LNCAP (cell line): Measurements from ENCODE around the gene CRYBG1.

ENCODE experiments used
- TF ChIP-seq, protein P1 (sequence below): fragments of 450-650 bp; IDR thresholded peaks from 2 replicates; pipeline ENCODE4 v1.5.1; 2017; ENCODE audit warnings: mild to moderate bottlenecking

CRYBG1 gene

DNA sequence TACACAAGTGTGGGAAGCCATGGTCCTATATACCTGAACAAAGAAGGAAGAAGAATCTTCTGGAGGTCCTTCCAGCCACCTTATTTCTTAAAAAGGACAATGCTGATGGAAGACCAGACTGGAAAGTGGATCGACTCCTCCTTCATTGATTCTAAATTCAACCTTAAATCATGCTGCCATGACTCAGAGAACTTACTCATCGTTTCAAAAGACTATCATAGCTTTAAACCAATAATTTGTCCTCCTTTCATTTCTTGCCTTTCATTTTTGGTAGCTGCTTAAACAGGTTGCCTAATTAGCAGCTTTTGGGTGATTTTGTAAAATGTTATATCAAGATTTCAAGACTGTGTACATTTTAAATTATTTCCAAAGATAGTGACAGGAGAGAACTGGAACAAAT is 208.0 kb downstream of the CRYBG1 start:
- TF ChIP-seq, protein P1, sequence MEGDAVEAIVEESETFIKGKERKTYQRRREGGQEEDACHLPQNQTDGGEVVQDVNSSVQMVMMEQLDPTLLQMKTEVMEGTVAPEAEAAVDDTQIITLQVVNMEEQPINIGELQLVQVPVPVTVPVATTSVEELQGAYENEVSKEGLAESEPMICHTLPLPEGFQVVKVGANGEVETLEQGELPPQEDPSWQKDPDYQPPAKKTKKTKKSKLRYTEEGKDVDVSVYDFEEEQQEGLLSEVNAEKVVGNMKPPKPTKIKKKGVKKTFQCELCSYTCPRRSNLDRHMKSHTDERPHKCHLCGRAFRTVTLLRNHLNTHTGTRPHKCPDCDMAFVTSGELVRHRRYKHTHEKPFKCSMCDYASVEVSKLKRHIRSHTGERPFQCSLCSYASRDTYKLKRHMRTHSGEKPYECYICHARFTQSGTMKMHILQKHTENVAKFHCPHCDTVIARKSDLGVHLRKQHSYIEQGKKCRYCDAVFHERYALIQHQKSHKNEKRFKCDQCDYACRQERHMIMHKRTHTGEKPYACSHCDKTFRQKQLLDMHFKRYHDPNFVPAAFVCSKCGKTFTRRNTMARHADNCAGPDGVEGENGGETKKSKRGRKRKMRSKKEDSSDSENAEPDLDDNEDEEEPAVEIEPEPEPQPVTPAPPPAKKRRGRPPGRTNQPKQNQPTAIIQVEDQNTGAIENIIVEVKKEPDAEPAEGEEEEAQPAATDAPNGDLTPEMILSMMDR: no peak

- TF ChIP-seq, protein P1: no peak
These were observed 208.9 kb downstream of the CRYBG1 start for GRCh38 chr6:106569428-106569827.

DNA sequence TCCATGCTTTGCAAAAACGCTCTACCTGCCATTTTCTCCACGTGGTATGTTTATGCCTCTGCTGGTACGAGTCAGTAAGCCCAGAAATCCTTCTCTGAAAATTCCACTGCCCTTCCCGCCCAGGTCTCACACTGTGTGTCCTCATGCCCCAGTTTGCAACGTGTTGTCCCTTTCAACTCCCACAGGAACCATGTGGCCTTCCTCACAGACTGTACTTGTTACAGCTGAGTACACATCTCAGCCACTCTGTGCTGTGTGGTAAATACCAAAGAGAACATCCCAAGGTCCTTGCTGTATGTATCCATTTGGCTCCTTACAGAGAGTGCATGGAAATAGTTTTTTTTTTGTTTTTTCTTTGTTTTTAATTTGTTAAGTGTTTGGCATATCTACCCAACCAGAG is 211.9 kb downstream of the CRYBG1 start:
- TF ChIP-seq, protein P1: no peak

DNA sequence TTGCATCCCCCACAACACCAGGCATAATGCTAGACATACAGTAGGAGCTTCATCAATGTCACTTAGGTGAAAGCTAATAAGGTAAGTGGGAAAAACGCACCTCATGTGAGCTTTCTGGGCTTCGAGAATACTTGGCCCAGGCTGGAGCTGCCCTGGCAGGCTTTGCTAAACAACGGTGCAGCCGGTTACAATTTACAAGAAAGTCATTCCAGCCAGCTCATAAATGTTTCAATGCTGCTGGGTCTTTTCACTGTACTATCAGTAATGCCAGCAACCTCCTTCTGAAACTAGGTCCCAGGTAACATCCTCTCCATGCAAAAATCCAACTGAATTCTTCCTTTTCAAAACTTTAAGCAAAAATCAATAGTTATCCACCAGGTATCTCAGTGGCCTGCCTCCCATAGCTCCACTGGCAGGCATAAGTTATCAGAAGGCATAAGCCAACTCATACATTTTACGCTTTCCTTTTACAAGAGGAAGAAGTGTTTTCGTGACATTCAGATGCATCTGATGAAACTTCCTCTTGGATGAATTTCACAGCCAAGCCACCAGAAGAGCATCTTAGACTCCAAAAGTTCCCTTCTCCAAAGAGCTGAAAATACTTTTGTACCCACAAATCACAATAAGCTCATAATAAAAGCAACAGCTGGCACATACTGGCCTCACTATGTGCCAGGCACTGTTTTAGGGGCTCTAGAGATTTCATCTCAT is 212.5 kb downstream of the CRYBG1 start:
- TF ChIP-seq, protein P1: no peak

DNA sequence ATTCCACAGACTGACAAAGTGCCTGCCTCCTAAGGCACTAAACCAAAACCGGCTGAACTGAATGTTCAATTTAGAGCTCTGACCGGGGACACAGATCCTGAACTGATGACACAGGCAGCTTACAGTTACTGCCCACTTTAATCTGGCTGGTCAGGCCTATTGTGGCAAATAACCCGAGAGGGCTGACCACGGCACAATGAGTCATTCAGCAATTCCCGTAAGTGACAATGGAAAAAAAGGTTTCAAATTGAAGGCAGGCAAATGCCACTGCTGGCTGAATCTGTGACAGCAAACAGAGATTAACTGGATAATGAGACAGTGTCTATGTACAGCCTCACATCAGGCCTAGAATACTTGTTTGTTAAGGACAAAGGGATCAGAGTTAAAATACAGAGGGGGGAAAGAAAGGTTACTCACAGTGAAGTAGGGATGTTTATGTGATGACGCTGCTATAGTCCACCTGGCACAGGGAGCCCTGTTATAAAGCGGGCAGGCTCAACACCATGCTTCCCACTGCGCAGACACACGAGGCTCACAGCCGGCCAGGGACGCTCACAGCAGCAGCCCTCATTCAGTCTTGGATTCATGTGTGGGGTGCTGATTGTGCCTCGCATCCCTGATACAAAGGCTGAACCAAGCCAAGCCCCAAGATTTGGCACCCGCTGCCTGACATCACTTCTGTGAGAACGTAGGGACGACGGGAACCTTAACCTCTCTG is 214.4 kb downstream of the CRYBG1 start:
- TF ChIP-seq, protein P1: no peak

DNA sequence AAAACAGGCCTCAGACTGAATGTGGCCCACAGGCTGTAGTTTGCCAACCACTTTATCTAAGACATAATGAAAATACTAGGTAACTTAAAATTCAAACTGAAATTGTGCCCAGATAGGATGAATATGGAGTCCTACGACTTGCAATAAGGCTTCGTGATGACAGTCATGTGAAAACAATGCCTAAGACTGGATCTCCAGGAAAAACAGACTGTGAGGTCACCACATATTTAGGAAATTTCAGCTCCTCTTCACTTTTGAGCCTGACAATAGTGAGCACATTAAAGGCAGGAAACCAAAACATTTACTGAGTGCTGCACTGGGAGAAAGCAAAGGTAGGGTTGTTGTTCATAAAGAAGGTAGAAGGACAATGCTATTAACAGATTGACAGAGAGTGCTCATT is 218.8 kb downstream of the CRYBG1 start:
- TF ChIP-seq, protein P1: no peak

DNA sequence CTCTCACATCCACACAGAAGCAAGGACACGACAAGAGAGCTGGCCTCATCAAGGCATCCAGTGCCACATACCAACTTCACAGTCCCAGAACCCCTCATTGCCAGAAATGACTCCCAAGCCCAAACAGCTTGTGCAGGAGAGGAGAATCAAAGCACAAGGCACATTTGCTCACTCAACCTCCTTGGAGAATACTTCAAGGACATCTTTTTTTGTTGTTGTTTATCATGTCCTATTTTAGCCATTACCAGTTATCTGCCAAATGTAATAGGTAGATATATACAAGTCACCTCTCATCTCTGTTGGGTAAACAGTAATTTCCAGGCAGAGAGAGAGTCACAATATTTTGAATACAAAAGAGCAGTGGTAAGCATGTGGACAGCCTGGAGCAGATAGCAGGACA is 221.0 kb downstream of the CRYBG1 start:
- TF ChIP-seq, protein P1: no peak
